H9 (cell line): ENCODE results near the gene GOLGA6A. TPM values are rescaled to one million over a fixed set of nuclear protein-coding genes. Genes with fewer than 3 reads are reported as not detected.
A peak's percentile ranks its signal among the peaks of the same experiment; 100 is the strongest.

Experiments
- DNase-seq: peaks from one replicate; pipeline ENCODE4 v3.0.0-alpha.2; 2017
- H2AFZ ChIP-seq: one replicate; pipeline ENCODE4 v1.6.1; 2013; ENCODE audit warnings: mild to moderate bottlenecking, low read length, control low read depth, moderate library complexity
- H2AK5ac ChIP-seq: 2 replicates; pipeline ENCODE4 v1.6.1; 2013; ENCODE audit warnings: low read length, control low read depth, mixed read lengths; ENCODE audit not compliant: insufficient read length
- H2BK120ac ChIP-seq: one replicate; pipeline ENCODE4 v1.6.1; 2013; ENCODE audit warnings: low read depth, mild to moderate bottlenecking, low read length, control low read depth, inconsistent platforms; ENCODE audit not compliant: poor library complexity, severe bottlenecking
- H2BK12ac ChIP-seq: 2 replicates; pipeline ENCODE4 v1.6.1; 2013; ENCODE audit warnings: low read length, control low read depth, mixed read lengths, low read depth; ENCODE audit not compliant: insufficient read length
- H2BK15ac ChIP-seq: 2 replicates; pipeline ENCODE4 v1.6.1; 2013; ENCODE audit warnings: low read depth, low read length, control low read depth
- H2BK20ac ChIP-seq: one replicate; pipeline ENCODE4 v1.6.1; 2013; ENCODE audit warnings: low read depth, mild to moderate bottlenecking, low read length, control low read depth, inconsistent platforms; ENCODE audit not compliant: poor library complexity, severe bottlenecking
- H2BK5ac ChIP-seq: 2 replicates; pipeline ENCODE4 v1.6.1; 2013; ENCODE audit warnings: low read length, control low read depth, mixed read lengths; ENCODE audit not compliant: insufficient read length
- H3K14ac ChIP-seq: 2 replicates; pipeline ENCODE4 v1.6.1; 2013; ENCODE audit warnings: low read length, control low read depth; ENCODE audit not compliant: insufficient read depth
- H3K18ac ChIP-seq: 2 replicates; pipeline ENCODE4 v1.6.1; 2013; ENCODE audit warnings: low read depth, mild to moderate bottlenecking, mixed read lengths, low read length, control low read depth; ENCODE audit not compliant: insufficient read length
- H3K23ac ChIP-seq: 2 replicates; pipeline ENCODE4 v1.6.1; 2013; ENCODE audit warnings: low read length, control low read depth, mixed read lengths, low read depth; ENCODE audit not compliant: insufficient read length
- H3K23me2 ChIP-seq: 2 replicates; pipeline ENCODE4 v1.6.1; 2013; ENCODE audit warnings: low read depth, mild to moderate bottlenecking, mixed read lengths, low read length, control low read depth; ENCODE audit not compliant: insufficient read length, poor library complexity, severe bottlenecking
- H3K27ac ChIP-seq: 2 replicates; pipeline ENCODE4 v1.5.1; 2013; ENCODE audit warnings: low read length, control low read depth, mixed read lengths, low read depth; ENCODE audit not compliant: insufficient read length
- H3K27me3 ChIP-seq: 2 replicates; pipeline ENCODE4 v1.6.1; 2013; ENCODE audit warnings: low read length, control low read depth, inconsistent platforms; ENCODE audit not compliant: insufficient read depth
- H3K4ac ChIP-seq: 2 replicates; pipeline ENCODE4 v1.6.1; 2013; ENCODE audit warnings: low read depth, mild to moderate bottlenecking, control low read depth, inconsistent platforms, low read length, moderate library complexity
- H3K4me1 ChIP-seq: 2 replicates; pipeline ENCODE4 v1.6.1; 2013; ENCODE audit warnings: low read length, control low read depth, inconsistent platforms; ENCODE audit not compliant: insufficient read depth
- H3K4me2 ChIP-seq: 2 replicates; pipeline ENCODE4 v1.6.1; 2013; ENCODE audit warnings: low read length, control low read depth, mixed read lengths; ENCODE audit not compliant: insufficient read length, insufficient read depth
- H3K56ac ChIP-seq: 2 replicates; pipeline ENCODE4 v1.6.1; 2013; ENCODE audit warnings: low read depth, mild to moderate bottlenecking, mixed read lengths, low read length, control low read depth; ENCODE audit not compliant: insufficient read length
- H3K79me1 ChIP-seq: 2 replicates; pipeline ENCODE4 v1.6.1; 2013; ENCODE audit warnings: low read depth, mild to moderate bottlenecking, moderate library complexity, low read length, control low read depth, inconsistent platforms; ENCODE audit not compliant: insufficient read depth, poor library complexity, severe bottlenecking
- H3K79me2 ChIP-seq: 2 replicates; pipeline ENCODE4 v1.6.1; 2013; ENCODE audit warnings: low read length, control low read depth, inconsistent platforms; ENCODE audit not compliant: insufficient read depth
- H3K9ac ChIP-seq: 2 replicates; pipeline ENCODE4 v1.6.1; 2013; ENCODE audit warnings: low read length, control low read depth, mixed read lengths; ENCODE audit not compliant: insufficient read length; ENCODE audit errors: extremely low read depth
- H3K9me3 ChIP-seq: one replicate; pipeline ENCODE4 v1.6.1; 2013; ENCODE audit warnings: low read depth, low read length, inconsistent platforms; ENCODE audit not compliant: control insufficient read depth
- H3T11ph ChIP-seq: one replicate; pipeline ENCODE4 v1.6.1; 2013; ENCODE audit warnings: mild to moderate bottlenecking, low read length, control low read depth, inconsistent platforms
- H4K20me1 ChIP-seq: one replicate; pipeline ENCODE4 v1.6.1; 2013; ENCODE audit not compliant: control insufficient read depth, insufficient read length, insufficient read depth
- H4K5ac ChIP-seq: 2 replicates; pipeline ENCODE4 v1.6.1; 2013; ENCODE audit warnings: low read depth, mild to moderate bottlenecking, mixed read lengths, low read length, control low read depth; ENCODE audit not compliant: insufficient read length
- H4K8ac ChIP-seq: replicated peaks from 2 replicates; pipeline ENCODE4 v1.6.1; 2013; ENCODE audit warnings: low read length, control low read depth, mixed read lengths, low read depth; ENCODE audit not compliant: insufficient read length
- H4K91ac ChIP-seq: 2 replicates; pipeline ENCODE4 v1.6.1; 2013; ENCODE audit warnings: low read depth, mild to moderate bottlenecking, moderate library complexity, mixed read lengths, low read length, control low read depth; ENCODE audit not compliant: insufficient read length
- H3K27ac Mint-ChIP-seq, 3 experiments: 2 replicates in 2 of 3; 3 replicates in 1 of 3; pipeline ENCODE4 v1.8.0; 2020 to 2021; ENCODE audit warnings: mixed read lengths in 3 of 3, mild to moderate bottlenecking in 1 of 3, moderate library complexity in 1 of 3
- H3K27me3 Mint-ChIP-seq: 2 replicates; pipeline ENCODE4 v1.8.0; 2021; ENCODE audit warnings: low read depth, mild to moderate bottlenecking, moderate library complexity, mixed read lengths
- H3K36me3 Mint-ChIP-seq, 3 experiments: 2 replicates in 2 of 3; 3 replicates in 1 of 3; pipeline ENCODE4 v1.8.0; 2020 to 2021; ENCODE audit warnings: low read depth in 3 of 3, mixed read lengths in 3 of 3; ENCODE audit not compliant: insufficient read depth in 1 of 3
- H3K4me1 Mint-ChIP-seq, 2 experiments: 2 replicates each; pipeline ENCODE4 v1.8.0; 2020; ENCODE audit warnings: mixed read lengths in 2 of 2
- H3K4me3 Mint-ChIP-seq, 2 experiments: 2 replicates in 1 of 2; 3 replicates in 1 of 2; pipeline ENCODE4 v1.8.0; 2020 to 2021; ENCODE audit warnings: mild to moderate bottlenecking in 2 of 2, mixed read lengths in 2 of 2, moderate library complexity in 1 of 2
- H3K9me3 Mint-ChIP-seq, 2 experiments: 2 replicates in 1 of 2; 3 replicates in 1 of 2; pipeline ENCODE4 v1.8.0; 2020; ENCODE audit warnings: mild to moderate bottlenecking in 2 of 2, mixed read lengths in 2 of 2, moderate library complexity in 1 of 2
- WGBS: extraction: QIAGEN DNeasy Blood & Tissue Kit; methylation state at CpG from one replicate; pipeline ENCODE4 v1.1.7; 2013; ENCODE audit warnings: missing lambda C conversion rate, low lambda C conversion rate, mixed read lengths; ENCODE audit not compliant: insufficient read length; ENCODE audit errors: extremely low coverage; 5-methylcytosine and 5-hydroxymethylcytosine counted together
- total RNA-seq: library from RNA; stranded (reverse); gene quantifications from 2 replicates; pipeline ENCODE4 v1.2.1, GENCODE V29; 2021
- TF ChIP-seq, protein P1 (sequence below): fragments of 200-600 bp; sonication (generic); conservative IDR thresholded peaks from 3 replicates; pipeline ENCODE4 v1.8.0; 2021; ENCODE audit warnings: antibody characterized with exemption, mild to moderate bottlenecking

GOLGA6A gene
- total RNA-seq, 1 experiment from 2014 or later = 0.72 TPM

DNA sequence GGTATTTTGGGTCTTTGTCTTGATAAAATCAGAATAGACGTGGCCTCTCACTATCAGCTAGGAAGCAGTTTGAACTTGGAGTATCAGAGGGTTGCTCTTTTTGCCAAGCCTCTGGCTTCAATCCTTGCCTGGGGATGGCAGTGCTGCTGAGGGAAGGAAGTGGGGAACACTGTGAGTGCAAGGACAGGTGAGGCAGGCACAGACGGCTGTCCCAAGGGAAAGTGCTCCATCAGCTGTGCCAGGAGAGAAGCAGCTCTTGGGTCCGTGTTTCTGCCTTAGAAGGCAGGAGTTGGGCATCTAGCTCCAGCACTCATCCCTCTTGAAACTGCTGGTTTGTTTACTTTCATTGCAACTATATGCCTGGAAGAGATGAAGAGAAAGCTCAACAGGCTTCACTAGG lies 54.7 kb downstream of the GOLGA6A start:
- no peaks in the 10 kb centered on the region for H3K23me2 ChIP-seq
- no peak overlapping the region for H2BK120ac ChIP-seq
- TF ChIP-seq, protein P1, sequence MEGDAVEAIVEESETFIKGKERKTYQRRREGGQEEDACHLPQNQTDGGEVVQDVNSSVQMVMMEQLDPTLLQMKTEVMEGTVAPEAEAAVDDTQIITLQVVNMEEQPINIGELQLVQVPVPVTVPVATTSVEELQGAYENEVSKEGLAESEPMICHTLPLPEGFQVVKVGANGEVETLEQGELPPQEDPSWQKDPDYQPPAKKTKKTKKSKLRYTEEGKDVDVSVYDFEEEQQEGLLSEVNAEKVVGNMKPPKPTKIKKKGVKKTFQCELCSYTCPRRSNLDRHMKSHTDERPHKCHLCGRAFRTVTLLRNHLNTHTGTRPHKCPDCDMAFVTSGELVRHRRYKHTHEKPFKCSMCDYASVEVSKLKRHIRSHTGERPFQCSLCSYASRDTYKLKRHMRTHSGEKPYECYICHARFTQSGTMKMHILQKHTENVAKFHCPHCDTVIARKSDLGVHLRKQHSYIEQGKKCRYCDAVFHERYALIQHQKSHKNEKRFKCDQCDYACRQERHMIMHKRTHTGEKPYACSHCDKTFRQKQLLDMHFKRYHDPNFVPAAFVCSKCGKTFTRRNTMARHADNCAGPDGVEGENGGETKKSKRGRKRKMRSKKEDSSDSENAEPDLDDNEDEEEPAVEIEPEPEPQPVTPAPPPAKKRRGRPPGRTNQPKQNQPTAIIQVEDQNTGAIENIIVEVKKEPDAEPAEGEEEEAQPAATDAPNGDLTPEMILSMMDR = no peak
- H3K9me3 ChIP-seq = no peaks in the 10 kb centered on the region
- H3K23ac ChIP-seq = no peak overlapping the region
- H4K20me1 ChIP-seq = no peaks in the 10 kb centered on the region
- no peaks in the 10 kb centered on the region for H3K4me1 ChIP-seq
- no peaks in the 10 kb centered on the region for H3K79me1 ChIP-seq
- no peak overlapping the region for H2BK15ac ChIP-seq
- no peaks in the 10 kb centered on the region for H3K4me1 Mint-ChIP-seq
- H2BK20ac ChIP-seq = no peak overlapping the region
- no peaks in the 10 kb centered on the region for H3K27me3 Mint-ChIP-seq
- no peak overlapping the region for H3K4me3 Mint-ChIP-seq
- H3K9me3 Mint-ChIP-seq = no peaks in the 10 kb centered on the region
- H3K4me2 ChIP-seq = no peak overlapping the region
- H3K36me3 Mint-ChIP-seq = peaks cover 15 to 19% (median 16%) of the 10 kb centered on the region in 3 experiments
- no peak overlapping the region for H2BK5ac ChIP-seq
- H3K79me2 ChIP-seq = no peaks in the 10 kb centered on the region
- H3K9ac ChIP-seq = no peak overlapping the region
- peak overlapping the region in 1 of 3 experiments; percentile 94; a peak in 2 of 7 replicates for H3K27ac Mint-ChIP-seq
- H4K91ac ChIP-seq = no peak overlapping the region
- no peak overlapping the region for H4K5ac ChIP-seq
- no peak overlapping the region for H3T11ph ChIP-seq
- H3K56ac ChIP-seq = no peak overlapping the region
- H3K27ac ChIP-seq = no peak overlapping the region
- DNase-seq = no peak
- no peak overlapping the region for H3K4ac ChIP-seq
- no peak overlapping the region for H3K18ac ChIP-seq
- H2AK5ac ChIP-seq = no peak overlapping the region
- WGBS = no CpG with 5 or more reads among the region's 3 CpGs
- H3K14ac ChIP-seq = no peak overlapping the region
- no peaks in the 10 kb centered on the region for H3K27me3 ChIP-seq
- no peak overlapping the region for H2AFZ ChIP-seq
- no peak overlapping the region for H4K8ac ChIP-seq
- no peak overlapping the region for H2BK12ac ChIP-seq
